Fibroblast of peridontal ligament (primary cell): Measurements from ENCODE around the gene ANAPC4.
"Not testable (repeated sequence)": the region's sequence is repeated elsewhere in the genome, so short reads cannot be mapped to it uniquely, and the experiment has no call there.

ENCODE experiments used
- DNase-seq: peaks from one replicate; pipeline ENCODE4 v3.0.0-alpha.2; 2010; ENCODE audit errors: extremely low read depth

ANAPC4 gene

DNA sequence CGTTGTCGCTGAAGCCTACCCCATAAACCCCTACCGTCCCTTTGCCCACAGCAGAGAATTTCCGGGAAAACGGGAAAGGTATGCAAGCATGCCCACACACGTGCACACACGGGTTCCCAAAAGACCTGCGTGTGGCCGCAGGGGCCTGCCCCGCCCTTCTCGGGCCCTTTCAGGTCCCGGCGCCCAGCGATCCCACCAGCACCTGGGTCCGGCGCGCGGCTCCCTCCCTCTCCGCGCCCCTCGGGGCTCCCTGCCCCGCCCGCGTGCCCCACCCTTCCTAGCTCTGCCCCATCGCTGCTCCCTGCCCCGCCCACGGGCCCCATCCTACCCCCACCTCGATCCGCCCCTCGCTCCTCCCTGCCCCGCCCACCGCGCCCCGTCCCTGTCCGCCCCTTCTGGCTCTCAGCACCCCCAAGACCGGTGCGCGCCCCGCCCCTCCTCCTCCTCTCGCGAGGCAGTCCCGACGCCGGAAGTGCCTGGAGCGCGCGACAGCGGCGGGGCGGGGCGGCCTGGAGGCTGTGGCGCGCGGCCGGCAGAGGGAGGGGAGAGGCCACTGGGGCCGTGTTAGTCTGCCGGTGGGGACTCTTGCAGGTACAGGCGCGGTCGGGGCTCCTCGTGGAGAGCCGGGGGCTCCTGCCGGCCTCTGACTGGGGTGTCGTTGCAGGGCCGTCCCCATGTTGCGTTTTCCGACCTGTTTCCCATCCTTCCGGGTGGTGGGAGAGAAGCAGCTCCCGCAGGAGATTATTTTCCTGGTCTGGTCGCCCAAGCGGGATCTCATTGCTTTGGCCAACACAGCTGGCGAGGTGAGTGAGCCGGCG is at the start of gene ANAPC4:
Gene ANAPC4 (plus strand): TSS at position 510 of the 818 bp plus-strand sequence. CDS start 165 bp downstream, at position 675.
- peak; percentile 82 for DNase-seq

DNA sequence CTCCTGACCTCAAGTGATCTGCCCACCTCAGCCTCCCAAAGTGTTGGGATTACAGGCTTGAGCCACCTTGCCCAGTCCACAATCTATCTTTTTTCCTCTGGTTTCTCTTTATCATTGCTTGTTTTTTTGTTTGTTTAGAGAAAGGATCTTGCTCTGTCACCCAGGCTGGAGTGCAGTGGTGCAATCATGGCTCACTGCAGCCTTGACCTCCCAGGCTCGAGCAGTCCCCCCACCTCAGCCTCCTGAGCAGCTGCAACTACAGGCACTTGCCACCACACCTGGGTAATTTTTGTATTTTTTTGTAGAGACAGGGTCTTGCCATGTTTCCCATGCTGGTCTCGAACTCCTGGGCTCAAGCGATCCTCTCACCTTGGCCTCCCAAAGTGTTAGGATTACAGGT is 48.6 kb upstream of the ANAPC4 start:
- not testable (repeated sequence) for DNase-seq

- no peak for DNase-seq
Observed at GRCh38 chr4:25330335-25330734, 46.7 kb upstream of the ANAPC4 start.

GRCh38 chr4:25330905-25331808 is 45.9 kb upstream of the ANAPC4 start:
- no peak for DNase-seq

GRCh38 chr4:25343671-25344070 is 33.4 kb upstream of the ANAPC4 start:
- DNase-seq, result peak; percentile 13

GRCh38 chr4:25345744-25346143 is 31.3 kb upstream of the ANAPC4 start:
- peak; percentile 42 for DNase-seq

DNA sequence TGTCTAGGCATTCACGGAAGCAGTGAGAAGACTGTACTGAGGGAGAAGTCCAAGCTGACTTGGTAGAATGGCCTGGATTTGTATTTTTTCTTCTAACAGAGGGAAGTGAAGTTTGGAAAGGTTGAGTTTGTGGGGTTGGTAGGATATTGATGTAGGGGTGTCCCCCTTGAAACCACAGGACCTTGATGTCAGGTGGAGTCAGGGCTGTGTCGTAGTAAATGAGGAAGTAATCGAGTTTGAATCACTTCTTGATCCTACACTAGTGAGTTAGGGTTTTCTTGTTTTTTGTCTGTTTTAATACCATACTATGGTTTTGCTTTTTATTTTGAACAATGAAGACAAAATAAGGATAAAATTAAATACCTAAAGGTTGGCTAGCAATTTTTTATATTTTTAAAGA is 30.1 kb upstream of the ANAPC4 start:
- no peak for DNase-seq

GRCh38 chr4:25347473-25347872 is 29.6 kb upstream of the ANAPC4 start:
- no peak for DNase-seq

DNA sequence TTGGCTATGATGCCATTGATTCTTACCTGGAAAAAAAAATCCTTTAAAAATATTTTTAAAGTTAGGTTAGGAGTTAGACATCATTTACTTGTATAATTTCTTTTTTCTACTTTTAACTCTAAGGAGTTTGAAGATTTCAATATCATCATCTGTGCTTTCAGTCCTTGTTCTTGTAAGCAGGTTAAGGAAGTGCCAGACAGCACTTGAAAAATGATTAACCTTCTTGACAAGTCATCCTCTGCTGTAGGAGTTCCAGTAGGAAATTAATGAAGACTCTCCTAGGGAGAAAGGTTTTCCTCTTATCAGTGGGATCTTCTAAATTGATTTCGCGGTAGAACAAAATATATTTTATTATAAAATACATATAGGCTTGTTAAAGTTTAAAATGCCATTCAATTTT is 29.1 kb upstream of the ANAPC4 start:
- no peak for DNase-seq

DNA sequence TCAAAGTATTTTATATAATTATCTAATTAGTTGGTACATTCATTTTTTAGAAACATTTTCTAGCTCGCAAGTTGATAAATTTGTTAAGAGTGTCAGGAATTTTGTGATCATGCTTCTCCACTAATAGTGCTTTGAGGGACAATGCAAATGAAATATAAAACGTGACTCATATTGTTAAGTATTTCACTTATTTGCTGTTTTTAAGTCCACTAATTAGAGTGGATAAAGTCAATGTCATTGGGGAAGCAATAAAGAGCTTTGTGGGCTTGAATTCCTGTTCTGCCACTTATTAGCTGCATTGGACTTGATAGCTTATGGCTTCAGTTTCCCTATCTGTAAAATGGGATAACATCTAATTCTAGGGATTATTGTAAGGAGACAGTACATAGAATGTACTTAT is 26.5 kb upstream of the ANAPC4 start:
- DNase-seq, result no peak

DNA sequence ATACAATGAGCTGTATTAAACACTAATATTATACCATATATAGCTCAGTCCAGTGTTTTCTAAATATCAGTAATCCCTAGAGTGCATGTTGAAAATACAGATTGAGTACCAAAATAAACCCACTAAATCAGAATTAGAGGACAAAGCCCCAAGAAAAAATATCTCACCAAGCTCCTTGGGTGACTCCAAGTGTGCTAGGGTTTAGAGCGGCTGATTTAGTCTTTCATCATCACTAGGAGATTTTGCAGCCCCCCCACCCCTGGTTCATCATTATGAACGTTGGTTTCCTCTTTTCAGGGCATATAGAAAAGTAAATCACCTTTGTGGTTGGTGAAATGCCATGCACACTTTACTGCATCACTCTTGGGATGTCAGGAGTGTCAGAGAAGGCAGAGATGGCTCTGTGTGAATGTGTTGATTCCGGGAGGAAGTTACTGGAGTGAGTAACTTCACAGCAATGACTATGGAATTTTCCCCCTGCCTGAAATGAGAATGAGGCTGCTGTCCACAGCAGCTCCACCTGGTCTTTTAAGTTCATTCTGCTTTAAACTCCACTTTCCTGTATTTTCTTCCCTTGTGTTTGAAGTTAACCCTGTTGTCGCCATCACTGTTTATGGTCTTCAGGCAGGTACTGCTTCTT is 25.2 kb upstream of the ANAPC4 start:
- DNase-seq, result peak; percentile 18

DNA sequence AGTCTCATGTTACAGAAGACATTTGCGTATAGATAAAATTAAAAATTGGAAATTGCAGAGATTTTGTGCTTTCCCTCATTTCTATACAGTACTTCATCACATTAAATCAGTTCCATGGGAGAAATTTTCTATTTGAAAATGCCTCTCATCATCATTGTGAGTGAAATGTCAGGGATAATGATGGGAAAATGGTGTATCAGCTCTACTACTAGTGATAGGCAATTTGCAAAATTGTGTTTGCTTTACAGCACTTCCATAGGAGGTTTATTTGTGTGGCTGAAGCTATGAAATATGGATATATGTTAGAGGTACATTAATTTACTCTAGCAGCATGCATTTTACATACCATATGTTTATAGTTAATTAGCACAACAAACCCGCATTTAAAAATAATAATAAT is 21.0 kb upstream of the ANAPC4 start:
- DNase-seq, result no peak

DNA sequence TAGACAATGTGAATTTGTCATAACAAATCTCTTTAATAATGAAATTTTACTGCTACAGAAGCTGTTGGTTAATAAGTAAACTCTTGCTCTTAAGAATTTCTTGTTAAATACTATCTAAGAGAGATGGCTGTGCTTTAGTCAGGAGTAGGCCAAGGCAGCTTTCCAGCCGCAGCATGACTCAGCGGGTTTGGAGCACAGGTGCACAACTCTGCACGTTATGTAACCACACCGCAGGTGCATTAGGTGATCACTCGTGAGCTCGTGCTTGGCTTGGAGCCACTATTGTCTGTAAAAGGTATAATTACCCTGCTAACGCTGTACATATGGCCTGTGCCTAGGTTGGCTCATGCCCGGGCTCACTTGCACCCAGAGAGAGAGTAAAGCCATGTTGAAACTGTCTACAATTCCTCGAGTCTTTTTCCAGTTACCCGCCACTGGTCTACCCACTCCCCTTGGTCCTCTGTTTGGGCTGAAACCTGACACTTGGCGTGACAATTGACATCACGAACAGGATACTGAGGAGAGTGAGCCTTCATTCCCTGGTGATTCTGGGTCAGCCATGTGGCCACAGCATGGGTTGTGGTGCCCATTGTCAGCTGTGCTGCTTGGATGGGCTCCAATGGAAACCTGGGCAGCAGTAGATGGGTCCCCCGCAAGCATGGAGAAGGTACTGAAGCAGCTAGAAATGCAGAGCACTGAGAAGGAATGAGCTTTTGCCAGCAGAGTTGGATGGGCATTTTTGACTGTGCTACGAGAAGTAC is 18.4 kb upstream of the ANAPC4 start:
- DNase-seq, result no peak

- DNase-seq, result no peak
Observed at GRCh38 chr4:25361253-25361652, 15.8 kb upstream of the ANAPC4 start.

- DNase-seq, result peak; percentile 76
Observed at GRCh38 chr4:25367004-25367621, 9.9 kb upstream of the ANAPC4 start.

DNA sequence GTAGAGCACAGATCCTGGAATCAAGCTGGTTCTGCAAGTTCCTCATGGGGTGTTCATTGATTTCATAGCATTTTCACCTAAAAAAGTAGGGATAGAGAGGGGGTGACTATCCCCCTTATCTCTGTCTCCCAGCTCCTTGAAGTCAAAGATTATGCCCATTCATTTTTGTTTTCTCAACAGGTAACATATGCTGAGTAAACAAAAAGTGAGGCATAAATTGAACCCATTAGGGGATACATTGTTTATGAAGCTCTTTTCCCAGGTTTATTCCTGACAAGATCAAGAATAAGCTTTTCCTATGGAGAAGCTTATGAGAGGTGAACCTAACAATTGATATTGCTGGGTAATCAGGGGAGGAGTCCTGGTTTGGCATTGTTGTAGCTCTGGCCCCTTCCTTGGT is 9.2 kb upstream of the ANAPC4 start:
- DNase-seq, result no peak

- no peak for DNase-seq
Observed at GRCh38 chr4:25368315-25368714, 8.7 kb upstream of the ANAPC4 start.

DNA sequence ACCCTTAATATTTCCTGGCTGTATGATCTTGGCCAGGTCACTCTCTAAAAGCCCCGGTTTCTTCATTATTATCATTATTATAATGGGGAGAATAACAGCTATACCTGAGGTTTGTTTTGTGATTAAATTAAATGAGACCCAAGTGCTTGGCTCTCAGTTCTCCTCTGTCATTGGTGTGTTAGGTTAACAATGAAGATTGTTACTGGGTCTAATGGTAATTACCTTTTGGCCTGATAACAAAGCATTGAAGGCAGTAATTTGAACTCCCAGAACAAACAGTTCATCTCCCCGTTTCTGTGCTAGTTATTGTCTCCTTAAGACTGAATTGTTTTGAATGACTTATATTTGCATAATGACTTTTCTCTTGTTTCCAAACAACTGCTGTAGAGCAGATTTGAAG is 6.8 kb upstream of the ANAPC4 start:
- DNase-seq, result no peak

DNA sequence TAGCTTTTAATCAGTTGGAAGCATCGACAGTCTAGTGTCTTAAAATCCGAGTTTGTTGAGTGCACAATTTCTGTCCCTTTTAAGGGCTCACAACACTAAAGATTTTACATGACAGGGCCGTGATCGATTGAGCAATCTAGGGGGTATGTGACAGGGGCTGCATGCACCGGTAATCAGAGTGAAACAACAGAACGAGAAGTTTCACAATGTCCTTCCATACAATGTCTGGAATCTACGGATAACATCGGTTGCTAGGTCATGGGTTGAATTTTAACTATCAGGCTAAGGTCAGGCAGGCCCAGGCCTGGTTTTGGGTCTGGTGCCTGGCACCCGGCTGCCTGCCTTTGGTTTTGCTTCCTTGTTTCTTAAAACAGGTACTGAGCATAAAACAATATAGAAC is 4.5 kb upstream of the ANAPC4 start:
- not testable (repeated sequence) for DNase-seq

DNA sequence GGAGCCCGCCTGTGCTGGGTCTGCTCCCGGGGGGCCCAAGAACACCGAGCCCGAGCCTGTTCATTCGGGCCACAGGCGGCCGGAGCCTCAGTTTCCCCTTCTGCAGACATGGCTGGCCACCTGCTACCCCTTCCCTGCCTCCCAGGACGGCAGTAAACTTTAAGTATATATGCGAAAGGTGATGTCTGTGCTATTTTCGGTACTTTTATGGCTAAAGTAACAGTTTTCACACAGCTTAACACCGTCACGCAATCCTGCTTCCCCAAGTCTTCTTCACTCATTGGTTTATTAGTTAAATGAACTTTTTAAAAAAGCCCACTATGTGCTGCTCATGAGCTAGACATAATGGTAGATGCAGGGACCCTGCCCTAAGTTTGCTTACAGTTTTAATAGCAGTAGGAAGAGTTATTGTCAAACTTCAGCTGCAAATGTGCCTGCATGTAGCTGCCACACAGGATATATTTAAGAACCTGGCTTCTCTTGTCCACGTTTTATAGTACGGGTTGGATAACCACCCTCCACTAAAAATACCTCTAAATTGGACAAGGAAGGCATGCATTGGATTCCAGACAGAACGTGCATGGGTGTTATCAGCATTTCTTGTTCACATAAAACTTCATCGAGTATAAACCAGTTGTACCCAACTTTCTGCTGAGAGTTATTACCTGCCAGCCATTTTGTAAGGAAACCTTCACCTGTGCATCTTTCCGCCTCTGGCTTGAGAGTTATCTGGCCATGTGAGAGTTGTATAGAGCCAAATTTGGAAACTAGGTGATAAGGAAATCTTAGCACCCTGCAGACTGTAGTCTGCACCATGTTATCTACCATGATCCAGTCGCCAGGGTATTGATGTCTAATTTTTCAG is 741 bp downstream of the ANAPC4 start:
- DNase-seq, result peak; percentile 14
